CD14-positive monocyte (primary cell): ENCODE measurements around the gene NADK. TPM values are rescaled to one million over a fixed set of nuclear protein-coding genes. Genes with fewer than 3 reads are reported as not detected.

Source experiments
- DNase-seq, 3 donors: peaks; one replicate each; pipeline ENCODE4 v3.0.0-alpha.2; 2011 to 2022
- H2AFZ ChIP-seq: 2 replicates; pipeline ENCODE4 v1.6.0; 2012; ENCODE audit warnings: mild to moderate bottlenecking, low read depth, low read length, inconsistent platforms; ENCODE audit not compliant: insufficient read depth, poor library complexity, severe bottlenecking
- H3K27ac ChIP-seq, 2 donors: 1 replicate in 1 of 2; 2 replicates in 1 of 2; pipeline ENCODE4 v1.5.1; 2012 to 2013; ENCODE audit warnings: low read length in 2 of 2, control low read depth in 1 of 2, inconsistent platforms in 1 of 2, low read depth in 1 of 2, mild to moderate bottlenecking in 1 of 2
- H3K27me3 ChIP-seq, 2 donors: one replicate each; pipeline versions ENCODE4 v1.6.0 to v1.6.1; 2011 to 2013; ENCODE audit warnings: low read length in 2 of 2; ENCODE audit not compliant: control insufficient read depth in 2 of 2, insufficient read depth in 2 of 2
- H3K36me3 ChIP-seq, 2 donors: replicated peaks in 1 of 2; 1 replicate in 1 of 2; 2 replicates in 1 of 2; pipeline versions ENCODE4 v1.5.1 to v1.6.1; 2012 to 2013; ENCODE audit warnings: low read length in 2 of 2, control low read depth in 1 of 2, inconsistent platforms in 1 of 2, mild to moderate bottlenecking in 1 of 2; ENCODE audit not compliant: insufficient read depth in 2 of 2, control insufficient read depth in 1 of 2
- H3K4me1 ChIP-seq, 2 donors: 1 replicate in 1 of 2; 2 replicates in 1 of 2; pipeline versions ENCODE4 v1.5.1 to v1.6.1; 2012 to 2013; ENCODE audit warnings: low read length in 2 of 2, control low read depth in 1 of 2, inconsistent platforms in 1 of 2, mild to moderate bottlenecking in 1 of 2, moderate library complexity in 1 of 2; ENCODE audit not compliant: insufficient read depth in 2 of 2, control insufficient read depth in 1 of 2
- H3K4me2 ChIP-seq: replicated peaks from 2 replicates; pipeline ENCODE3; 2012; ENCODE audit warnings: low read length, moderate library complexity, mild to moderate bottlenecking; ENCODE audit not compliant: poor library complexity, severe bottlenecking; ENCODE audit errors: extremely low read depth
- H3K4me3 ChIP-seq, 3 experiments: fragments of 200-600 bp in 1 of 3; sonication (generic) in 1 of 3; replicated peaks in 1 of 3; 1 replicate in 2 of 3; 2 replicates in 1 of 3; pipeline ENCODE4 v1.5.1; 2011 to 2013; ENCODE audit warnings: low read length in 3 of 3, mild to moderate bottlenecking in 3 of 3, control low read depth in 2 of 3, low read depth in 2 of 3, inconsistent platforms in 1 of 3, moderate library complexity in 1 of 3
- H3K79me2 ChIP-seq: 2 replicates; pipeline ENCODE4 v1.6.0; 2012; ENCODE audit warnings: mild to moderate bottlenecking, control low read depth, inconsistent platforms, low read length, moderate library complexity; ENCODE audit not compliant: insufficient read depth
- H3K9ac ChIP-seq: 2 replicates; pipeline ENCODE4 v1.6.0; 2017; ENCODE audit warnings: low read length, mild to moderate bottlenecking; ENCODE audit not compliant: insufficient read depth, poor library complexity, severe bottlenecking
- H3K9me3 ChIP-seq, 2 donors: replicated peaks in 1 of 2; 1 replicate in 1 of 2; 2 replicates in 1 of 2; pipeline versions ENCODE4 v1.5.1 to v1.6.1; 2012 to 2013; ENCODE audit warnings: low read length in 2 of 2, control low read depth in 1 of 2; ENCODE audit not compliant: control insufficient read depth in 1 of 2, insufficient read depth in 1 of 2
- H4K20me1 ChIP-seq: 2 replicates; pipeline ENCODE4 v1.6.0; 2012; ENCODE audit warnings: mild to moderate bottlenecking, low read length, control low read depth, moderate library complexity; ENCODE audit not compliant: insufficient read depth
- H3K27ac Mint-ChIP-seq, 7 donors: one replicate each; pipeline ENCODE4 v1.8.0; 2020; ENCODE audit warnings: mild to moderate bottlenecking in 7 of 7, mixed read lengths in 7 of 7, moderate library complexity in 6 of 7, inconsistent platforms in 2 of 7
- H3K27me3 Mint-ChIP-seq, 3 donors: one replicate each; pipeline ENCODE4 v1.8.0; 2021 to 2022; ENCODE audit warnings: low read depth in 3 of 3, mild to moderate bottlenecking in 3 of 3, mixed read lengths in 3 of 3, moderate library complexity in 3 of 3, inconsistent platforms in 1 of 3
- H3K36me3 Mint-ChIP-seq, 2 donors: one replicate each; pipeline ENCODE4 v1.8.0; 2020; ENCODE audit warnings: mixed read lengths in 2 of 2, inconsistent platforms in 1 of 2, mild to moderate bottlenecking in 1 of 2
- H3K4me1 Mint-ChIP-seq: one replicate; pipeline ENCODE4 v1.8.0; 2020; ENCODE audit warnings: mild to moderate bottlenecking, mixed read lengths
- H3K4me3 Mint-ChIP-seq, 2 donors: one replicate each; pipeline ENCODE4 v1.8.0; 2020; ENCODE audit warnings: mild to moderate bottlenecking in 2 of 2, mixed read lengths in 2 of 2, moderate library complexity in 1 of 2
- H3K9me3 Mint-ChIP-seq, 7 donors: one replicate each; pipeline ENCODE4 v1.8.0; 2020 to 2022; ENCODE audit warnings: mixed read lengths in 7 of 7, mild to moderate bottlenecking in 6 of 7, moderate library complexity in 6 of 7, inconsistent platforms in 2 of 7
- CTCF ChIP-seq: fragments of 200-600 bp; IDR thresholded peaks from one replicate; pipeline ENCODE4 v1.8.0; 2022; ENCODE audit warnings: antibody characterized with exemption, mild to moderate bottlenecking
- WGBS: methylation state at CpG from one replicate; pipeline ENCODE4 v1.1.5; 2013; ENCODE audit warnings: missing lambda C conversion rate; ENCODE audit not compliant: insufficient coverage; 5-methylcytosine and 5-hydroxymethylcytosine counted together
- intact Hi-C, 2 donors: fragments of 100-400 bp; cut with micrococcal nuclease; formaldehyde crosslinking; loops; one replicate each; pipeline versions ENCODE4 v1.15.0 to v1.15.1; 2023
- polyA plus RNA-seq, 3 donors: library from polyadenylated mRNA; depleted of rRNA in 1 of 3; unstranded in 2 of 3; stranded (reverse) in 1 of 3; fragments of 300-500 nt in 2 of 3; fragments of >200 nt in 1 of 3; fragmentation: Illumina TruSeq in 2 of 3; gene quantifications; 1 replicate in 2 of 3; 2 replicates in 1 of 3; pipeline ENCODE4 v1.2.3, GENCODE V29; 2012 to 2021

Gene NADK
- polyA plus RNA-seq, 3 donors, result 175 to 425 (median 235) TPM

GRCh38 chr1:1757422-1758058 is 20.7 kb downstream of the NADK start:
- Histone ChIP-seq H3K9ac (no peak overlapping the region), H3K4me3 (no peak overlapping the region), H4K20me1 (peaks cover 100% of the 10 kb centered on the region), H3K4me1 (peaks cover 0 to 5% of the 10 kb centered on the region in 2 donors), H3K27ac (peak overlapping the region in 1 of 2 donors; percentile 59), H3K79me2 (peaks cover 77% of the 10 kb centered on the region), H3K4me2 (no peak overlapping the region), H3K9me3 (no peaks in the 10 kb centered on the region), H2AFZ (no peak overlapping the region), H3K36me3 (peaks cover 98 to 100% of the 10 kb centered on the region in 2 donors), H3K27me3 (no peaks in the 10 kb centered on the region)
- peaks cover 0 to 3% (median 0%) of the 10 kb centered on the region in 3 donors for H3K27me3 Mint-ChIP-seq
- intact Hi-C loops, result no loop called here
- WGBS, result 95% methylated on average over 25 of the region's 25 CpGs
- peak overlapping the region in 2 of 7 donors; percentile 67 to 77 for H3K27ac Mint-ChIP-seq
- DNase-seq, result no peak
- peak overlapping the region in 1 of 2 donors; percentile 24 for H3K4me3 Mint-ChIP-seq
- TF ChIP-seq CTCF, result no peak
- H3K9me3 Mint-ChIP-seq, result no peaks in the 10 kb centered on the region
- H3K4me1 Mint-ChIP-seq, result peaks cover 10% of the 10 kb centered on the region
- H3K36me3 Mint-ChIP-seq, result peaks cover 81 to 95% of the 10 kb centered on the region in 2 donors

- WGBS, result 84% methylated on average over 17 of the region's 33 CpGs
- Histone ChIP-seq H4K20me1 (peaks cover 100% of the 10 kb centered on the region), H3K9me3 (no peaks in the 10 kb centered on the region), H3K36me3 (peaks cover 94 to 99% of the 10 kb centered on the region in 2 donors), H3K4me3 (no peak overlapping the region), H3K79me2 (peaks cover 70% of the 10 kb centered on the region), H3K4me1 (peaks cover 0 to 5% of the 10 kb centered on the region in 2 donors), H3K4me2 (no peak overlapping the region), H3K9ac (no peak overlapping the region), H3K27me3 (no peaks in the 10 kb centered on the region), H2AFZ (no peak overlapping the region), H3K27ac (no peak overlapping the region)
- H3K27ac Mint-ChIP-seq, result no peak overlapping the region
- no peak for TF ChIP-seq CTCF
- no peak for DNase-seq
- no peaks in the 10 kb centered on the region for H3K9me3 Mint-ChIP-seq
- peaks cover 10% of the 10 kb centered on the region for H3K4me1 Mint-ChIP-seq
- H3K36me3 Mint-ChIP-seq, result peaks cover 81 to 95% of the 10 kb centered on the region in 2 donors
- intact Hi-C loops, result no loop called here
- peaks cover 0 to 3% (median 0%) of the 10 kb centered on the region in 3 donors for H3K27me3 Mint-ChIP-seq
- no peak overlapping the region for H3K4me3 Mint-ChIP-seq
These were observed 21.4 kb downstream of the NADK start for GRCh38 chr1:1756661-1757421.
